Measurements from ENCODE around the gene ADAM20. TPM values are rescaled to one million over a fixed set of nuclear protein-coding genes. Genes with fewer than 3 reads are reported as not detected.
"Not testable (repeated sequence)": the region's sequence is repeated elsewhere in the genome, so short reads cannot be mapped to it uniquely, and the experiment has no call there.

The ADAM20 gene
- 0.54 TPM for total RNA-seq

- no peak for DNase-seq (ENCODE audit: low read depth in 2 of 3, low spot score in 2 of 3)
These were observed at the start of gene ADAM20 for GRCh38 chr14:70534904-70535303. Gene ADAM20, minus strand, starts transcription at chr14:70535004. Its CDS starts 10,247 bp downstream, at chr14:70524757.

DNA sequence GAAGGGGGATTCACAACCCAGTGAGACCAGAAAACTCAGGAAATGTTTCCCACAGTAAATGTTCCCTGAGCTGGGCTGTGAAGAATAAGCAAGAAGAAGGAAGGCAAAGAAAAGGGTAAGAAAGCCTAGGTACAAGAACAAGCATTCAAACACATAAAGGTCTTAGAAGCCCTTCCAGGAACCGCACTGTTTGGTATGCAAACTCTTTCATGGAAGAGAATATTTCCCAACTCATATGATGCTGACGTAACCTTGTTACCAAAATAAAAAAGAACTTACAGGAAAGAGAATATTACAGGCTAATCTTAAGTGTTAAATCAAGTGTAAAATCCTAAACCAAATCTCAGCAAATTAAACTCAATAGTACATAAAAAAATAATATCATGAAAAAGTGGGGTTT lies 42.1 kb upstream of the ADAM20 start:
- no peak for DNase-seq (ENCODE audit: low read depth in 2 of 3, low spot score in 2 of 3)

- no peak for DNase-seq (ENCODE audit: low read depth in 2 of 3, low spot score in 2 of 3)
These were observed 38.2 kb upstream of the ADAM20 start for GRCh38 chr14:70573050-70573449.

- no peak for DNase-seq (ENCODE audit: low read depth in 2 of 3, low spot score in 2 of 3)
These were observed 36.3 kb upstream of the ADAM20 start for GRCh38 chr14:70571139-70571538.

- DNase-seq (ENCODE audit: low read depth in 2 of 3, low spot score in 2 of 3), result peak in 2 of 3 donors; percentile 59 to 83
These were observed 33.0 kb upstream of the ADAM20 start for GRCh38 chr14:70567791-70568190.

DNA sequence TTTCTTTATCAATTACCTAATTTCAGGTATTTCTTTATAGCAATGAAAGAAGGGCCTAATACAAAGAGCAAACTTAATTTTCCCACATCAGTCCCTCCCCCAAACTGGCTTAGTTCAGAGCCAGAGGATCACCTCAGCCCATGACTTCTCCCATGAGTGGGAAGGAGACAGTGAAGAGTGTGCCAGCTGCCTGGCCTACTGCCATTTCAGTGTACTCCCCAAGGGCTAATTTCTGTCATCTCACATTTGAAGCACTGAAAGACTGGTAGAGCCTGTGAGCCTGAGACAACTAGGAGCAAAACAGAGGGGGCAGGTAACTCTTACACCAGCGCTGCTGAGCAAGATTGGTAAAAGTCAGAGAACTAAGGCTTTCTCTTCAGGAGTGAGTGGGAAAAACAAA lies 29.1 kb upstream of the ADAM20 start:
- DNase-seq (ENCODE audit: low read depth in 2 of 3, low spot score in 2 of 3), result no peak

GRCh38 chr14:70563417-70563816 lies 28.6 kb upstream of the ADAM20 start:
- no peak for DNase-seq (ENCODE audit: low read depth in 2 of 3, low spot score in 2 of 3)

DNA sequence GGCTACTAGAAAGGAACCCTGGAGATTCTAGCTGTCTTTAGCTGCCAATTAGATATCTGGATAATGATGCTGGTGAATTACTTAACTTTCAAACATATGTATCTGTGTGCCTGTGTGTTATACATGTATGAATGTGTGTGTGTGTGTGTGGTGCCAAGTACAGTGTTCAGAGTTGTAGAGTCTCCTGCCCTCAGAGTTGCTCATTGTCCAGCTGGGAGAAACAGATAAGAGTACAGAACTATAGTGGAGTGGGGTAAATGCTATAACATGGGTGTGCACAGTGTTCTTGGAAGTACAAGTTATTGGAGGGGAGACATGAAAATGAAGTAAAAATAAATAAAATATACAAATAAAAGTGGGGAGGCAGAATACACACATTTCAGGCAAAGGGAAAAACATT lies 23.6 kb upstream of the ADAM20 start:
- DNase-seq (ENCODE audit: low read depth in 2 of 3, low spot score in 2 of 3), result no peak

DNA sequence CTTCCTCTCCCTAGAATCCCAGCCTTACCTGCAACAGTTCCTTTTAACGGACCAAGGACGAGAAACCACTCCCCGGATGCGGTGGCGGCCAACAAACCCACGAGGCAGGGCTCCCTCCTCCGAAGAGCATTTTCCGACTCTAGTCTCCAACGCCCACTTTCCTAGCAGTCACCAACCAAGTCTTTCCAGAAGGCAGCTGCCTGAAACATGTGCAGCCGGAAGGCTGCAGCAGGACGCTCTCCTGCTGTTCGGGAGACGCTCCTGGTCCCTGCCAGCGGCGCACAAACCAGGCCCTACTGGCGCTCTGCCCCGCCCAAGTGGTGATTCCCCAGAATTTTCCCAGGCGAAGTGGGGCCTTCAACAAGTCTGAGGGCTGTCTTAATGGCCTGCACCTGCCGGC lies 21.1 kb upstream of the ADAM20 start:
- no peak for DNase-seq (ENCODE audit: low read depth in 2 of 3, low spot score in 2 of 3)

- no peak for DNase-seq (ENCODE audit: low read depth in 2 of 3, low spot score in 2 of 3)
These were observed 3.3 kb upstream of the ADAM20 start for GRCh38 chr14:70538087-70538486.

DNA sequence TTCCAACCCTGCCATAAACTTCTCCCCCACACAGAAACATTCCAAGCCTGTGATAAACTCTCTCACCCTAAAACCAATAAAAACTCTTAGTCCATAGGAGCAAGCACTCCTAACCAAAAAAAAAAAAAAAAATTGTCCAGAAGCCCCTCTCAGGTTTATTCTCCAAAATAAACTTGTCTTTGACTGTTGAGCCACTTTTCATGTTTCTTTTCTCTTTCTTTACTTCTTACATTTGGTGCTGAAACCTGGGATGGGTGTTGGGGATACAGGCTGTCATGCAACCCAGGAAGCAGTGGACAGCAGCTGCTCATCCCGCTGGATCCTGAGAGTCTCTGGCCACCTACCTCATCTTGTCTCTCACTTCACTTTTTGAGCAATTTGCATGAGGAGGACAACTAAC lies 2.0 kb upstream of the ADAM20 start:
- no peak for DNase-seq (ENCODE audit: low read depth in 2 of 3, low spot score in 2 of 3)

DNA sequence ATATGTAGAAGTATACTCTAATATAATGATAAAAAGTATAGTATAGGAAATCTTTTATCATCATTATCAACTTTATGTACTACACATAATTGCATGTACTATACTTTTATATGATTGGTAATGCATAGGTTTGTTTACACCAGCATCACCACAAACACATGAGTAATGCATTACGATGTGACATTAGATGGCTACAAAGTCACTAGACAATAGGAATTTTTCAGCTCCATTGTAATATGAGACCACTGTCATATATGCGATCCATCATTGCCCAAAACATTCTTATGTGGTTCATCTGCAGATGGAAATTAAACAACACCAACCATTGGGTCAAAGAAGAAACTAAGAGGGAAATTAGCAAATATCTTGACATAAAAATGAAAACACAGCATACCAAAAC lies 4.4 kb downstream of the ADAM20 start:
- DNase-seq (ENCODE audit: low read depth in 2 of 3, low spot score in 2 of 3), result no peak

DNA sequence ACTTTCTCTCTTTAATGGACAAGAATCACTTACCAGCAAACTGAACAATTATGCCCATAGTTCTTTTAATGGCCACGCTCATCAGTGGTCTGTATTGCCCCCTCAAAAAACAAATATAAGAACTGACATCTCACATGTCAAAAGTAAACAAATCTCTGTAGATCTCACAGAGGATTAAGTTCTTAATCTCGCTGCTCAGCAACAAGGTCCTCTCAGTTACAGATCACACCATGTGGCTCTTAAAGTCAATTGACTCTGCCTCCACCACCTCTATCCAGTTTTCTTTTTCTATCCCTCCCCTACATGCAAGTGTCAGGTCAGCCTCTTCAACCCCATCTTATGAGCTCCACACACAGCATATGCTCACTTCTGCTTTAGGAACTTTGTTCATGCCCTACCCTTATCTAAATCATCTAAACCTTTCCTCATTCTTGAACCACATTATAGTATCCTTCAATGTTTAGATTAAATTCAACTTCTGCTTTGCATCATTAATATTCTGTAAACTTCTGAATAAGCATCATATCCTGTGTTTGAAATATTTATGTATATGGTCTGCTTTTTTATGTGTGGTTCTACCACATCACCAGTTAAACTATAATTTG lies 7.2 kb downstream of the ADAM20 start:
- peak in 1 of 3 donors; percentile 43 for DNase-seq (ENCODE audit: low read depth in 2 of 3, low spot score in 2 of 3)

GRCh38 chr14:70525691-70526090 lies 9.1 kb downstream of the ADAM20 start:
- no peak for DNase-seq (ENCODE audit: low read depth in 2 of 3, low spot score in 2 of 3)

GRCh38 chr14:70515811-70516210 lies 19.0 kb downstream of the ADAM20 start:
- no peak for DNase-seq (ENCODE audit: low read depth in 2 of 3, low spot score in 2 of 3)

DNA sequence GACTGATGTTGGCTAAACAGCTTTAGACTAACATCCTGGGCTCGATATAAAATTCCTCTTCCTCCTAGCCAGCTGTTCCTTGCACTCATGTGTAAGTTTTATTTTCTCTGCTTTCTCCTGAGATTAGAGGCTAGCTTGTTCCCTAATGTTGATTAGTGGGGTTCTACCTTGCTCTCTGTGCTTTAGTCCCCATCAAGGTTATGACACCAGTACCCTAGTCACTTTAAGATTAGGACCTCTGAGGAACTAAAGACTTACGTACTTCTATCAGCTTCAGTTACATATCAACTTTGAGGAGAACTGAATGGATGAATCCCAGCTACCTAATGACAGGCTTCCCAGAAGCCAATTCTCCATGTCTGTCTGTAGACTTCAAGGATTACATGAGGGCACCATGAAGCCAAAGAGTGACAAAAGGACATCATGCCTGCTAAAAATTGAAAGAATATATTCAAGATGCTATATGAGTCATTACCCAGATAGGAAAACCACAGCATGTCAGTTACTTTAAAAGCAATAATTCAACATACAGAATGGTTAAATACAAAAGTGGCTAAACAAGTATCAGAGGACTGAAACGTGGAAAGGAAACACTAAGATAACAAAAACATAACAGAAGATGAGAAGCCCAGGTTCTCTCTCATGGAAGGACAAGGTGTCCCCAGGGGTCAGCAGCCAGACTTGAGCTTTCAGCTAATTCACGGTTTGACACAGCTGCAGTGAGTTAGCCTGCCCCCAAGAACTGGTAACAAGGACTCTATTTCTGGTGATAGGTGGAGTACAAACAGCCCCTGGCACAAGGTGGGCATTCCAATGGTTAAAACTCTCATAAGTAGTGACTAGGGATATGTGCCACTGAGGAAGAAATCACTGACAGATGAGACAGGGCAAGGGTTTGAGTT lies 20.4 kb downstream of the ADAM20 start:
- DNase-seq (ENCODE audit: low read depth in 2 of 3, low spot score in 2 of 3), result peak in 2 of 3 donors; percentile 58 to 81

DNA sequence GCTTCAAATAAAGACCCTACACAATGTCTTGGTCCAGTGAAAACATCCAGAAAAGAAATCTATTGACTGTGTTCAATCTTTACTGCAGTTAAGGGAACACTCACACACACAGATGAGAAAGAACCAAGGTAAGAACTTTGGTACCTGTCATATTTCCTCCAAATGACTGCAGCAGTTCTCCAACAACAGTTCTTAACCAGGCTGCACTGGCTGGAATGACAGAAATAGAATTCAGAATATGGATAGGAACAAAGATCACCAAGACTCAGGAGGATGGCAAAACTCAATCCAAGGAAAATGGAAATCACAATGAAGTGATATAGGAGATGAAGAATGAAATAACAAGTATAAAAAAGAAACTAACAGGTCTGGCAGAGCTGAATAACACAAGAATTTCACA lies 36.6 kb downstream of the ADAM20 start:
- DNase-seq (ENCODE audit: low read depth in 2 of 3, low spot score in 2 of 3), result no peak

DNA sequence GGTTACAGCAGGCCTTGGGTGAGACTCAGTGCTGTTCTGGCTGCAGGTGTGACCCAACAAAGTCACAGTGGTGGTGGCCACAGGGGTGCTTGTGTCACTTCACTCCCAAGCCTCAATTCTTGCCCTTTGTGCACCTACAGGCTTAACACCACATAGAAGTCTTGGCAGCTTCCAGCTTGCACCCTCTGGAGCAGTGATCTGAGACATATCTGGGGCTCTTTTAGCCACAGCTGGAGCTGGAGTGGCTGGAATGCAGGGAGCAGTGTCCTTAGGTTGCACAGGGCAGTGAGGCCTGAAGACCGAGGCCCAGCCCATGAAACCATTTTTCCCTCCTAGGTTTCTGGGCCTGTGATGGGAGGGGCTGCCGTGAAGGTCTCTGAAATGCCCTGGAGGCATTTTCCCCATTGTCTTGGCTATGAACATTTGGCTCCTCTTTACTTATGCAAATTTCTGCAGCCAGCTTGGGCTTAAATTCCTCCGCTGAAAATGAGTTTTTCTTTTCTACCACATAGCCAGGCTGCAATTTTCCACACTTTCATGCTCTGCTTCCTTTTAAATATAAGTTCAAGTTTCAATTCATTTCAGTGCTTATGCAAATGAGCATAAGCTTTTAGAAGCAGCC lies 45.1 kb downstream of the ADAM20 start:
- DNase-seq (ENCODE audit: low read depth in 2 of 3, low spot score in 2 of 3), result no peak

DNA sequence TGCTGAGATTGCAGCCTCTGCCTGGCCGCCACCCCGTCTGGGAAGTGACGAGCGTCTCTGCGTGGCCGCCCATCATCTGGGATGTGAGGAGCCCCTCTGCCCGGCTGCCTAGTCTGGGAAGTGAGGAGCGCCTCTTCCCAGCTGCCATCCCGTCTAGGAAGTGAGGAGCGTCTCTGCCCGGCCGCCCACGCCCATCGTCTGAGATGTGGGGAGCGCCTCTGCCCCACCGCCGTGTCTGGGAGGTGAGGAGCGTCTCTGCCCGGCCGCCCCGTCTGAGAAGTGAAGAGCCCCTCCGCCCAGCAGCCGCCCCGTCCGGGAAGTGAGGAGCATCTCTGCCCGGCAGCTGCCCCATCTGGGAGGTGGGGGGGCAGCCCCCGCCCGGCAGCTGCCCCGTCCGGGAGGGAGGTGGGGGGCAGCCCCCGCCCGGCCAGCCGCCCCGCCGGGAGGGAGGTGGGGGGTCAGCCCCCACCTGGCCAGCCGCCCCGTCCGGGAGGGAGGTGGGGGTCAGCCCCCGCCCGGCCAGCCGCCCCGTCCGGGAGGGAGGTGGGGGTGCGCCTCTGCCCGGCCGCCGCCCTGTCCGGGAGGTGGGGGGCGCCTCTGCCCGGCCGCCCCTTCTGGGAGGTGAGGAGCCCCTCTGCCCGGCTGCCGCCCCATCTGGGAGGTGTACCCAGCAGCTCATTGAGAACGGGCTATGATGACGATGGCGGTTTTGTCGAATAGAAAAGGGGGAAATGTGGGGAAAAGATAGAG lies 57.3 kb downstream of the ADAM20 start:
- DNase-seq (ENCODE audit: low read depth in 2 of 3, low spot score in 2 of 3), result not testable (repeated sequence)

- DNase-seq (ENCODE audit: low read depth in 2 of 3, low spot score in 2 of 3), result not testable (repeated sequence)
These were observed 59.3 kb downstream of the ADAM20 start for GRCh38 chr14:70475459-70475858.

- no peak for DNase-seq (ENCODE audit: low read depth in 2 of 3, low spot score in 2 of 3)
These were observed 61.0 kb downstream of the ADAM20 start for GRCh38 chr14:70473825-70474224.

Data from hematopoietic multipotent progenitor cell (in vitro differentiated cells).